ENCODE data around the gene ALG9. TPM values are rescaled to one million over a fixed set of nuclear protein-coding genes. Genes with fewer than 3 reads are reported as not detected.

ALG9 gene
- total and polyA plus RNA-seq, 10 donors: 9.0 to 57.5 (median 27.0) TPM

- WGBS, 5 donors: 91 to 100% (median 96%) methylated on average over 1 of the region's 1 CpG
- peaks cover 0 to 29% (median 5%) of the 10 kb centered on the region in 6 donors for H3K4me1 ChIP-seq
- H3K27ac ChIP-seq: no peak overlapping the region
- no peaks in the 10 kb centered on the region for H3K9me3 ChIP-seq
- no peaks in the 10 kb centered on the region for H3K27me3 ChIP-seq (replicated peaks in 1 of 7)
- H3K4me3 ChIP-seq: no peak overlapping the region
- peaks cover 2 to 92% (median 47%) of the 10 kb centered on the region in 6 donors for H3K36me3 ChIP-seq
- TF ChIP-seq POLR2AphosphoS5 (IDR thresholded peaks at IDR 0.05): no peak
- TF ChIP-seq, protein P1, sequence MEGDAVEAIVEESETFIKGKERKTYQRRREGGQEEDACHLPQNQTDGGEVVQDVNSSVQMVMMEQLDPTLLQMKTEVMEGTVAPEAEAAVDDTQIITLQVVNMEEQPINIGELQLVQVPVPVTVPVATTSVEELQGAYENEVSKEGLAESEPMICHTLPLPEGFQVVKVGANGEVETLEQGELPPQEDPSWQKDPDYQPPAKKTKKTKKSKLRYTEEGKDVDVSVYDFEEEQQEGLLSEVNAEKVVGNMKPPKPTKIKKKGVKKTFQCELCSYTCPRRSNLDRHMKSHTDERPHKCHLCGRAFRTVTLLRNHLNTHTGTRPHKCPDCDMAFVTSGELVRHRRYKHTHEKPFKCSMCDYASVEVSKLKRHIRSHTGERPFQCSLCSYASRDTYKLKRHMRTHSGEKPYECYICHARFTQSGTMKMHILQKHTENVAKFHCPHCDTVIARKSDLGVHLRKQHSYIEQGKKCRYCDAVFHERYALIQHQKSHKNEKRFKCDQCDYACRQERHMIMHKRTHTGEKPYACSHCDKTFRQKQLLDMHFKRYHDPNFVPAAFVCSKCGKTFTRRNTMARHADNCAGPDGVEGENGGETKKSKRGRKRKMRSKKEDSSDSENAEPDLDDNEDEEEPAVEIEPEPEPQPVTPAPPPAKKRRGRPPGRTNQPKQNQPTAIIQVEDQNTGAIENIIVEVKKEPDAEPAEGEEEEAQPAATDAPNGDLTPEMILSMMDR (IDR thresholded peaks at IDR 0.05 in 8 of 11, conservative IDR thresholded peaks at IDR 0.05 in 3 of 11): no peak
- intact Hi-C loops (cut with DNase I; ENCODE audit: low total_unique reads): loop anchor here (5.0 to 10.0 kb wide), 3 partner anchors 65 to 273 kb away; no protein-coding TSS in a partner anchor
- DNase-seq: no peak
Observed at GRCh38 chr11:111840143-111840542, 31.2 kb downstream of the ALG9 start.

GRCh38 chr11:111838054-111838453 is 33.3 kb downstream of the ALG9 start:
- TF ChIP-seq POLR2A (IDR thresholded peaks at IDR 0.05) (no peak), POLR2AphosphoS5 (IDR thresholded peaks at IDR 0.05) (no peak)
- TF ChIP-seq, protein P1 (IDR thresholded peaks at IDR 0.05 in 8 of 11, conservative IDR thresholded peaks at IDR 0.05 in 3 of 11): no peak
- 94 to 97% (median 95%) methylated on average over 5 of the region's 5 CpGs for WGBS, 5 donors
- H3K27ac ChIP-seq: no peak overlapping the region
- peaks cover 0 to 9% (median 3%) of the 10 kb centered on the region in 6 donors for H3K4me1 ChIP-seq
- no peaks in the 10 kb centered on the region for H3K9me3 ChIP-seq
- H3K27me3 ChIP-seq (replicated peaks in 1 of 7): no peaks in the 10 kb centered on the region
- DNase-seq: no peak
- peaks cover 2 to 91% (median 38%) of the 10 kb centered on the region in 6 donors for H3K36me3 ChIP-seq
- no peak overlapping the region for H3K4me3 ChIP-seq
- intact Hi-C loops (cut with DNase I; ENCODE audit: low total_unique reads): no loop called here

DNA sequence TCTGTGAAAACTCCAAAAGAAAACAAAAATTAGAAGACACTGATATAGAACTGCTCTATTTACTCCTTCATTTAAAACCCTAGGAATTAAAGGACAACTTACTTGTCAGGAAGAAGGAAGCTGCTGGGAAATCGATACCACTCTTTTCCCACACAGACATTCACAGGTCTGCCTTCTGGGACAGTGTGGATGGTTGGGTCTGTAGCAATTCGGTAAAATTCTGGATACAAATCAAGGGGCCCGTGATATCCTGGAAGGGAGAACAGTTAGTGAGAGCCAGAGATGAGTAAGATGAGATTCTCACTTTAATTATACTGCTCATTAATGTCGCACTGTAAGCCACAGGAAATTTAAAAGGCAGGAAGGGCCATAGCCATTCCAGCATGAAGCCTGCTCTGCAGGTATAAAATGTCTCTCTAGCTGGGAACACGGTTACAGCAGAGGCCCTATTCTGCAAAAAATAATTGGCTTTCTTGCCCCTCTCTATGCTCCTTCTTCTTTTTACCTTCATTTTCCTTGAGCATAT is 34.0 kb downstream of the ALG9 start:
- Histone ChIP-seq H3K36me3 (peaks cover 2 to 91% (median 38%) of the 10 kb centered on the region in 6 donors), H3K4me1 (peaks cover 0 to 9% (median 3%) of the 10 kb centered on the region in 6 donors), H3K9me3 (no peaks in the 10 kb centered on the region), H3K27me3 (replicated peaks in 1 of 7) (no peaks in the 10 kb centered on the region), H3K27ac (no peak overlapping the region), H3K4me3 (no peak overlapping the region)
- no peak for DNase-seq
- intact Hi-C loops (cut with DNase I; ENCODE audit: low total_unique reads): no loop called here
- WGBS, 5 donors: 94 to 97% (median 96%) methylated on average over 5 of the region's 5 CpGs
- TF ChIP-seq POLR2A (IDR thresholded peaks at IDR 0.05) (no peak), POLR2AphosphoS5 (IDR thresholded peaks at IDR 0.05) (no peak)
- TF ChIP-seq, protein P1 (IDR thresholded peaks at IDR 0.05 in 8 of 11, conservative IDR thresholded peaks at IDR 0.05 in 3 of 11): no peak

DNA sequence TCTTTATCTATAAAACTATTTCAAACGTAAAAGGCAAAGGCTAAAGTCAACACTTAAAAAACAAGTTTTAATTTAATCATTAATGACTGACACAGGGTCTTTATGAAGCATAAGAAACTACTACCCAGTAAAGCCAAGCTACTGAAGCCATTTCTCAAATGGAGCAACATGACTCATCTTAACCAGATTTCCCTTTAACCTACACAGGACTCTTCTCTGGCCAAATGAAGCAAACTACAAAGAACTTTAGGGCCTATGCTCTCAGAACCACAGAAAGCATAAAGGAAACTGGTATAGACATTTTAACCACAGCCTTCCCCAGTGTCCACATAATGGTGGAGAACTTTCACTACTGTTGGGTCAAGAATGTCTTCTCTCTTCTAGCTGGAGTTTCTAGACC is 34.7 kb downstream of the ALG9 start:
- Histone ChIP-seq H3K4me1 (peaks cover 0 to 8% (median 3%) of the 10 kb centered on the region in 6 donors), H3K4me3 (no peak overlapping the region), H3K27me3 (replicated peaks in 1 of 7) (no peaks in the 10 kb centered on the region), H3K9me3 (no peaks in the 10 kb centered on the region), H3K36me3 (peaks cover 2 to 91% (median 38%) of the 10 kb centered on the region in 6 donors), H3K27ac (no peak overlapping the region)
- DNase-seq: no peak
- intact Hi-C loops (cut with DNase I; ENCODE audit: low total_unique reads): no loop called here
- WGBS, 5 donors: 85 to 95% (median 92%) methylated on average over 1 of the region's 1 CpG
- no peak for TF ChIP-seq POLR2A (IDR thresholded peaks at IDR 0.05)
- TF ChIP-seq, protein P1 (IDR thresholded peaks at IDR 0.05 in 8 of 11, conservative IDR thresholded peaks at IDR 0.05 in 3 of 11): no peak
- TF ChIP-seq POLR2AphosphoS5 (IDR thresholded peaks at IDR 0.05): no peak

Measured in spleen (tissue), 11 donors.